Transverse colon (tissue), 4 donors: ENCODE data around the gene DPP8.

Experiments
- CTCF ChIP-seq, 5 experiments: fragments of 200-600 bp in 3 of 5; fragments of 450-650 bp in 2 of 5; sonication (generic) in 3 of 5; IDR thresholded peaks; 1 replicate in 2 of 5; 2 replicates in 3 of 5; pipeline ENCODE4 v1.5.1; 2016 to 2017; ENCODE audit warnings: antibody characterized with exemption in 5 of 5, inconsistent platforms in 3 of 5, mild to moderate bottlenecking in 2 of 5, moderate library complexity in 1 of 5
- EP300 ChIP-seq: sonication (generic); formaldehyde crosslinking; IDR thresholded peaks from one replicate; pipeline ENCODE4 v1.6.1; 2017; ENCODE audit warnings: antibody characterized with exemption, low read depth
- POLR2A ChIP-seq: fragments of 450-650 bp; IDR thresholded peaks from one replicate; pipeline ENCODE4 v1.6.1; 2016; ENCODE audit warnings: antibody characterized with exemption, mild to moderate bottlenecking, moderate library complexity
- POLR2AphosphoS5 ChIP-seq, 3 donors: sonication (generic); formaldehyde crosslinking; IDR thresholded peaks; one replicate each; pipeline ENCODE4 v1.6.1; 2016; ENCODE audit warnings: antibody characterized with exemption in 3 of 3

GRCh38 chr15:65529762-65530317, 12.4 kb upstream of the DPP8 start:
- TF ChIP-seq POLR2A (no peak), CTCF (IDR thresholded peaks at IDR 0.05) (no peak), EP300 (no peak), POLR2AphosphoS5 (IDR thresholded peaks at IDR 0.05) (no peak)
